Measurements from ENCODE around the gene U2AF1L4. TPM values are rescaled to one million over a fixed set of nuclear protein-coding genes. Genes with fewer than 3 reads are reported as not detected.

Gene U2AF1L4
- total RNA-seq, 2 experiments from 2014 or later = 16.1 to 35.2 TPM

- H3K36me3 ChIP-seq (ENCODE audit: insufficient read depth, low read length) = peaks cover 88% of the 10 kb centered on the region
- TF ChIP-seq EZH2phosphoT487 (IDR thresholded peaks at IDR 0.05; ENCODE audit: borderline replicate concordance, low read depth, low read length) (no peak), CTCF (conservative IDR thresholded peaks at IDR 0.05; ENCODE audit: low read length) (no peak)
- H3K4me3 ChIP-seq (ENCODE audit: low read depth, low read length, poor library complexity, severe bottlenecking) = no peak overlapping the region
- H3K27ac ChIP-seq (ENCODE audit: low read depth, low read length, poor library complexity, severe bottlenecking) = no peak overlapping the region
- H3K79me2 ChIP-seq (ENCODE audit: insufficient read depth, low read depth, low read length) = peaks cover 12% of the 10 kb centered on the region
- H3K9me2 ChIP-seq (ENCODE audit: insufficient read depth, low read length) = no peaks in the 10 kb centered on the region
- H2AFZ ChIP-seq (ENCODE audit: low read length) = no peak overlapping the region
- DNase-seq (ENCODE audit: low spot score) = no peak
- H4K20me1 ChIP-seq (ENCODE audit: insufficient read depth, low read length) = peaks cover 6% of the 10 kb centered on the region
- CTCF ChIA-PET (ENCODE audit: unreplicated experiment) = no interaction called here
- BruUV-seq (replicated peaks) = no TSS peak
- intact Hi-C loops (cut with micrococcal nuclease; ENCODE audit: unreplicated experiment) = no loop called here
- H3K9me3 ChIP-seq (ENCODE audit: low read length) = no peaks in the 10 kb centered on the region
- POLR2A ChIA-PET = no interaction called here
- peaks cover 8% of the 10 kb centered on the region for H3K4me1 ChIP-seq (ENCODE audit: insufficient read depth, low read length, poor library complexity, severe bottlenecking)
- no peak overlapping the region for H3K4me2 ChIP-seq (ENCODE audit: low read length)
These were observed 21.5 kb downstream of the U2AF1L4 start for GRCh38 chr19:35723671-35724070.

GRCh38 chr19:35722897-35723296 is 22.3 kb downstream of the U2AF1L4 start:
- H4K20me1 ChIP-seq (ENCODE audit: insufficient read depth, low read length) = peaks cover 6% of the 10 kb centered on the region
- no peaks in the 10 kb centered on the region for H3K9me3 ChIP-seq (ENCODE audit: low read length)
- DNase-seq (ENCODE audit: low spot score) = no peak
- CTCF ChIA-PET (ENCODE audit: unreplicated experiment) = no interaction called here
- no peak overlapping the region for H3K27ac ChIP-seq (ENCODE audit: low read depth, low read length, poor library complexity, severe bottlenecking)
- H3K4me1 ChIP-seq (ENCODE audit: insufficient read depth, low read length, poor library complexity, severe bottlenecking) = peaks cover 8% of the 10 kb centered on the region
- peaks cover 80% of the 10 kb centered on the region for H3K36me3 ChIP-seq (ENCODE audit: insufficient read depth, low read length)
- POLR2A ChIA-PET = interaction anchor here (0.5 kb wide), 1 partner anchor 21 kb away, joined by 3 read pairs; no protein-coding TSS in a partner anchor
- peaks cover 18% of the 10 kb centered on the region for H3K79me2 ChIP-seq (ENCODE audit: insufficient read depth, low read depth, low read length)
- intact Hi-C loops (cut with micrococcal nuclease; ENCODE audit: unreplicated experiment) = no loop called here
- TF ChIP-seq CTCF (conservative IDR thresholded peaks at IDR 0.05; ENCODE audit: low read length) (no peak), EZH2phosphoT487 (IDR thresholded peaks at IDR 0.05; ENCODE audit: borderline replicate concordance, low read depth, low read length) (no peak)
- no peak overlapping the region for H3K4me2 ChIP-seq (ENCODE audit: low read length)
- H3K4me3 ChIP-seq (ENCODE audit: low read depth, low read length, poor library complexity, severe bottlenecking) = no peak overlapping the region
- H2AFZ ChIP-seq (ENCODE audit: low read length) = no peak overlapping the region
- BruUV-seq (replicated peaks) = TSS peak; percentile 47
- no peaks in the 10 kb centered on the region for H3K9me2 ChIP-seq (ENCODE audit: insufficient read depth, low read length)

- no peak overlapping the region for H3K4me2 ChIP-seq (ENCODE audit: low read length)
- H3K4me1 ChIP-seq (ENCODE audit: insufficient read depth, low read length, poor library complexity, severe bottlenecking) = peaks cover 8% of the 10 kb centered on the region
- no peaks in the 10 kb centered on the region for H3K9me2 ChIP-seq (ENCODE audit: insufficient read depth, low read length)
- CTCF ChIA-PET (ENCODE audit: unreplicated experiment) = no interaction called here
- peaks cover 76% of the 10 kb centered on the region for H3K36me3 ChIP-seq (ENCODE audit: insufficient read depth, low read length)
- POLR2A ChIA-PET = no interaction called here
- H3K79me2 ChIP-seq (ENCODE audit: insufficient read depth, low read depth, low read length) = peaks cover 18% of the 10 kb centered on the region
- H3K4me3 ChIP-seq (ENCODE audit: low read depth, low read length, poor library complexity, severe bottlenecking) = no peak overlapping the region
- no peak for DNase-seq (ENCODE audit: low spot score)
- H4K20me1 ChIP-seq (ENCODE audit: insufficient read depth, low read length) = peaks cover 6% of the 10 kb centered on the region
- H2AFZ ChIP-seq (ENCODE audit: low read length) = no peak overlapping the region
- BruUV-seq (replicated peaks) = no TSS peak
- no peak overlapping the region for H3K27ac ChIP-seq (ENCODE audit: low read depth, low read length, poor library complexity, severe bottlenecking)
- H3K9me3 ChIP-seq (ENCODE audit: low read length) = no peaks in the 10 kb centered on the region
- intact Hi-C loops (cut with micrococcal nuclease; ENCODE audit: unreplicated experiment) = no loop called here
- TF ChIP-seq CTCF (conservative IDR thresholded peaks at IDR 0.05; ENCODE audit: low read length) (no peak), EZH2phosphoT487 (IDR thresholded peaks at IDR 0.05; ENCODE audit: borderline replicate concordance, low read depth, low read length) (no peak)
These were observed 22.8 kb downstream of the U2AF1L4 start for GRCh38 chr19:35722461-35722860.

Data from OCI-LY7 (cell line).